GM19238 (cell line): ENCODE measurements around the gene ASH1L.
"Not testable (repeated sequence)": the region's sequence is repeated elsewhere in the genome, so short reads cannot be mapped to it uniquely, and the experiment has no call there.

Experiments
- DNase-seq: peaks from one replicate; pipeline ENCODE4 v3.0.0; 2011; ENCODE audit warnings: low spot score; ENCODE audit not compliant: insufficient read length

ASH1L gene

DNA sequence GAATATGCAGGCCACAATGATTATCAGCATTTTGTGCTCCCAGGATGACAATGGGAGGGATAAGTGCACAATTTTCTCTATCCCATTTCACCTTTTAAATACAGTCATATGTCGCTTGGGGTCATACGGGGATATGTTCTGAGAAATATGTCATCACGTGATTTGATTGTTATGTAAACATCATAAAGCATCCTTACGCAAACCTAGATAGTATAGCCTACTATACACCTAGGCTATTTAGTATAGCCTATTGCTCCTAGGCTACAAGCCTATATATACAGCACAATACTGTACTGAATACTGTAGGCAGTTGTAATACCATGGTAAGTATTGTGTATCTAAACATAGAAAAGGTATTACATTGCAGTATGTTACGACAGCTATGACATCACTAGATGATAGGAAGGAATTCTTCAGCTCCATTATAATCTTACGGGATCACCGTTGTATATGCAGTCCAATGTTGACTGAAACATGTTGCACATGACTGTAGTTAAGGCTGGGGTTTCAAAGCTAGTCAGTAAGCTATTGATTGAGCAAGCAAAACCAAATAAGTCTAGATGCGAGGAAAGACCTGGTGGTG, 223.0 kb downstream of the ASH1L start:
- DNase-seq = no peak

DNA sequence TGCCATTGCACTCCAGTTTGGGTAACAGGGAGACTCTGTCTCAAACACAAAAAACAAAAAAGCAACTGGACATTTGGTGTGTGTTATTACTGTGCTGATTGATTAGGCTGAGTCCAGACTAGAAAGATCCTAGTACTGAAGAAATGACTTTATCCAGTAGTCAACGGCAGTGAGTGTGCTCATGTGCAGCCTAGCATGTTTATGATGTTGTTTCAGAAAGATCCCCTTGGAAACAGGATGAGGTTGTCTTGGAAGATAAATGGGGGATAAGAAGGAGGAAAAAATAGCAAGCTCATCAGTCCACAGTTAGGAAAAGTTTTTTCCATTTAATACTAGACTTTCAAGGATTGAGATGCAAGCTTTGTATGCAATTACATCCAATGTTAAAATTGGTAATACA, 227.6 kb downstream of the ASH1L start:
- DNase-seq = no peak

DNA sequence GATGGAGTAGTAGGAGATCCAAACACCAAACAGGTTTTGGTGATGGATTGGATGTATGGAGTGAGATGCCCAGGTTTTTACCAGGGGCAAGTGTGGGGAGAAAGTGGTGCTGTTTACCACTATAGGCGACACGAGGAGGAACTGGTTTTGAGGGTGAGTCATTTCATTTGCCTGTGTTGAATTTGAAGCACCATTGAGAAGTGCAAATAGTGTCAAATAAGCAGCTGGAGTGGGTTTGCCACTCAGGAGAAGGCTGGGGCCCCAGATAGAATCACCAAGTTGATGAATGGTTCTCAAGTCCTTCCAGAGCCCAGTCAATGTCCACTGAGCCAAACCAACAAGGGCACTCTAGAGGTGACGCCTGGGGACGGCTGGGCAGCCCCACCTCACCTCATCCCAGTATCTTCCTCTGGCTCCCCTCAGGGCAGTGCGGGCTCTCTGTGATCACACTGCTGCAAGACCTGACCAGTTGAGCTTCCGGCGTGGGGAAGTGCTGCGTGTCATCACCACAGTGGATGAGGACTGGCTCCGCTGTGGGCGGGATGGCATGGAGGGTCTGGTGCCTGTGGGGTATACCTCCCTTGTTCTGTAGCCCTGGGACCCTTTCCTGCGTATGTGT, 232.5 kb downstream of the ASH1L start:
- DNase-seq = no peak

DNA sequence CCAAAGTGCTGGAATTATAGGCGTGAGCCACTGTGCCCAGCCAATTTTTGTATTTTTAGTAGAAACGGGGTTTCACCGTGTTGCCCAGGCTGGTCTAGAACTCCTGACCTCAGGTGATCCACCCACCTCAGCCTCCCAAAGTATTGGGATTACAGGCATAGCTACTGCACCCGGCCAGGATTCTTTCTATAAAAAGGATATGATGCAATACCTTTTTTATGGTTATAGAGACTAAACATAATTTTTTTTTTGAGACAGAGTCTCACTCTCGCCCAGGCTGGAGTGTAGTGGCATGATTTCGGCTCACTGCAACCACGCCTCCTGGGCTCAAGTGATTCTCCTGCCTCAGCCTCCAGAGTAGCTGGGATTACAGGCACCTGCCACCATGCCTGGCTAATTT, 233.7 kb downstream of the ASH1L start:
- not testable (repeated sequence) for DNase-seq

DNA sequence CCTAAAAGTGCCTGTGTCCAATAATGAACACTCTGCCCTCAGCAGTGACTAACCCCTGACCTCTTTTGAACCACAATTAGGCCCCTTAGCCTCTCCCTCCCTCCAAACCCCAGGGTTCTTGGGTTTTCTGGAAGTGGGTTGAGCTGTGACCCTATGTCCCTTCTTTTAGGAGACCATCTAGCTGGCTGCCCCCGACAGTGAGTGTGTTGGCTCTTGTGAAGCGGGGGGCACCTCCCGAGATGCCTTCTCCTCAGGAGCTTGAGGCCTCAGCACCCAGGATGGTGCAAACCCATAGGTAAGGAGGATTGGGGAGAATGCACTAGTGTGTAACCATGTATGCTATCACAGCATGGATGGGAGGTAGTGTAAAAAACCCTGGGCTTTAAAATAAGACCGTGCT, 234.6 kb downstream of the ASH1L start:
- DNase-seq = no peak

DNA sequence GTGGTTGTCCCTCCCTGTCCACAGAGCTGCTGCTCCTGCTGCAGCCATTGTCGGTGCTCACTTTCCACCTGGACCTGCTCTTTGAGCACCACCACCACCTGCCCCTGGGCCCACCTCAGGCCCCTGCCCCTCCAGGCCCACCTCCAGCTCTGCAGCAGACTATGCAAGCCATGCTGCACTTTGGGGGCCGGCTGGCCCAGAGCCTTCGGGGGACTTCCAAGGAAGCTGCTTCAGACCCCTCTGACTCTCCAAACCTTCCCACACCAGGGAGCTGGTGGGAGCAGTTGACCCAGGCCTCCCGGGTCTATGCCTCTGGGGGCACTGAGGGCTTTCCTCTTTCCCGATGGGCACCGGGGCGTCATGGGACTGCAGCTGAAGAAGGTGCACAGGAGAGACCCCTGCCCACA, 236.0 kb downstream of the ASH1L start:
- no peak for DNase-seq

DNA sequence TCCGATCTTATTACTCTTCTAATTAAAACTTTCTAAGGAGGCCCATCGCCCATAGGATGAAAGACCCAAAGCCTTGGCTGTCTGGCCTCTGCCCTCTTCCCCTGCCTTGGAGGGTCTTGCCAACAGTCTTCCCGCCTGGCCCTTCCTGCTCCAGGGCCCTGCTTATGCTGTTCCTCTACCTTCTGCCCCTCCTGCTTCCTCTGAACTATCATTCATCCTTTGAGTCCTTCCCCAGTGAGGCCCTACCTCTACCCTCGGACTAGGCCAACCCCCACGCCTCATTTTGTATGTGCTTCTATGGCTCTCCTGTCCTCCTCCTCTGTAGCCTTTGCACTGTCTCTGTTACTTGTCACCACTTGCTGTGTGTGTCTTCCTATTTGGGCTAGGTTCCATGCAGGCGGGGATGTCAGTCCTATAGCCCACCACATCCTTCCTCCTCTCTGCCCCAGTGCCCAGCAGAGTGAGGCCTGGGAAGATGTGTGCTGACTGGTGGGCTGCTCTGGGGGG, 236.5 kb downstream of the ASH1L start:
- no peak for DNase-seq

DNA sequence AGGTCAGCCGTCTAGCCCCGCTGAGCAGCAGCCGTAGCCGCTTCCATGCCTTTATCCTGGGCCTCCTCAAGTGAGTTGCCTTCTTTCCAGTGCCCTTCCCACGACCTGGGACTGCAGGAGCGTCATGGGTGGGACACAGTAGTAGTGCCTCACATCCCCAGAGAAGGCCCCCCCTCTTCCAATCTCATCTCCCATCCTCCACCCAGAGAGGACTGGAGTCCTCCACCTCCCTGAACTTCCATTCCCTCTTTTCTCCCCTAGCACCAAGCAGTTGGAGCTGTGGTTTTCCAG, 237.1 kb downstream of the ASH1L start:
- no peak for DNase-seq

DNA sequence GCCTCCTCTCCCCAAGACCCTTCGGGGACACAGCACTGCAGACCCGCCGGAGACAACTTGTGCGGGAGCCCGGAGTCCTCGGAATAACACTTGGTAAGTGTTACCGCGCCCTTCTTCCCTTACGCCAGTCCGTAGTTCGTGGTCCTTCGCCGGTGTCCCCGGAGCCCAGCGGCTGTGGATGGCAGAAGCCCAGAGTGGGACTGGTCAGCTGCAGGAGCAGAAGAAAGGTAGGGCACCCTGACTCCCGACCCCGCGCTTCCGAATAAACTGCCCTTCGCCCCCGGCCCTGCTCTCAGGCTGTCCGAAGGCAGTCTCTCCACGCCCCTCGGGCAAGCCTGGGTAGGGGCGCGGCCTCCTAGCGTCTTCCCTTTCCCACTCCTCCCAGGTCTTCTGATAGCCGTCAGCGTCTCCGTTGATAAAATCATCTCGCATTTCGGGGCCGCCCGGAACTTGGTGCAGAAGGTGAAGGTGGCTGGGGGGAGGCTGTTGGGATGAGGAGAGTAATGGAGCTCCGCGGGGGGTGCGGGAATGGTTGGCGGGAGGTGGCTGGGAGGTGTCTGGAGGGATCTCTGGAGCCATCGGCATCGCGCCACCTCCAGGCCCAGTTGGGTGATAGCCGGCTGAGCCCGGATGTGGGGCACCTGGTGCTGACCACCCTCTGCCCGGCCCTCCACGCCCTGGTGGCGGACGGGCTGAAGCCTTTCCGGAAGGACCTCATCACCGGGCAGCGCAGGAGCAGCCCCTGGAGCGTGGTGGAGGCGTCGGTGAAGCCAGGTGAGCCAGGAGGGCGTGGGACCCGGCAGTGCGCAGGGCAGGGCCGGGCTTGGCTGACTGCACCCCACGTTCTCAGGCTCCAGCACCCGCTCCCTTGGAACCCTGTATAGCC, 237.6 kb downstream of the ASH1L start:
- no peak for DNase-seq

DNA sequence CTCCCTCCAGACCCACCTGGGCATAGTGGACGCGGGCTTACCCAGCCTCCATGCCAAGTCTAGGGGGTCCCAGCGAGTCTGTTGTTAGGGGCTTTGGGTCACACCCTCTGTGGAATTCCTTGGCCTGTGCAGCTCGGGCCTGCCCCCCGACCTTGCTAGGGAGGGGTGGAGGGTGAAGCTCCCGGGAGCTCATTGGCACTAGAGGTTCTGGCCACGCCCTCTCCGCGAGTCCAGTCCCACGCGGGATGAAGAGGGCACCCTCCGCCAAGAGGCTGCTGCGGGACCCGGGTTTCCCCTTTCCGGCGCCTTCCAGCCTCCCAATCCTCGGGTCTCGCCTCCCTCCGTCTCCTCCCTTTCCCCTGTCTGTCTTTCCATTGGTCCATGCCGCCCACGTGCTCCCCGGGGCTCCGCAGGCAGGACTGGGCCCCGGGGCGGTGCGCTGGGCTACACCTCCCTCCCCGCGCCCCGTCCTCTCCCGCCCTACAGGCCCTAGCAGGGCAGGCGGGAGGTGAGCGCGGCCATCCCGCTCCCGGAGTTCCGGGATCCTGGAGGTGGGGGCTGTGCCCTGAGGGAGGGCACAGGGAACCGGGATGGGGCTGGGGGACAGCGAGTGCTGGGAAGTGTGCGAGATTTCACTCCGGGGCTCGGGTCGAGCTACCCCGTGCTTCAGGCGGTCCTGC, 238.4 kb downstream of the ASH1L start:
- peak; percentile 91 for DNase-seq

DNA sequence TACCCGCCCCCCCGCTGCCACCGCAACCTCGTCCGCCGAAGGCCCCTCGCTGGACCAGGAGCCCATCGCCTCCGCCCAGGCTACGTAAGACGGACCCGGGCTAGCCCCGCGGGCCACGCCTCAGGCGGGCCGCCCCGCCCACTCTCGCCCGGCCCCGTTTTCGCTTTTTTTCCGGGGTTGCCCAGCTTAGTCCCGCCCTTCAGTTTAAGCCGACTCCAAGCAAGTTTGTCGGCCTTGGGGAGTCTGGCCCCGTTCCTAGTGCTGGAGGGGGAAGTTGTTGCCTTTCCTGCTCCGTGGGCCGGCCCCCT, 238.9 kb downstream of the ASH1L start:
- DNase-seq = peak; percentile 68

DNA sequence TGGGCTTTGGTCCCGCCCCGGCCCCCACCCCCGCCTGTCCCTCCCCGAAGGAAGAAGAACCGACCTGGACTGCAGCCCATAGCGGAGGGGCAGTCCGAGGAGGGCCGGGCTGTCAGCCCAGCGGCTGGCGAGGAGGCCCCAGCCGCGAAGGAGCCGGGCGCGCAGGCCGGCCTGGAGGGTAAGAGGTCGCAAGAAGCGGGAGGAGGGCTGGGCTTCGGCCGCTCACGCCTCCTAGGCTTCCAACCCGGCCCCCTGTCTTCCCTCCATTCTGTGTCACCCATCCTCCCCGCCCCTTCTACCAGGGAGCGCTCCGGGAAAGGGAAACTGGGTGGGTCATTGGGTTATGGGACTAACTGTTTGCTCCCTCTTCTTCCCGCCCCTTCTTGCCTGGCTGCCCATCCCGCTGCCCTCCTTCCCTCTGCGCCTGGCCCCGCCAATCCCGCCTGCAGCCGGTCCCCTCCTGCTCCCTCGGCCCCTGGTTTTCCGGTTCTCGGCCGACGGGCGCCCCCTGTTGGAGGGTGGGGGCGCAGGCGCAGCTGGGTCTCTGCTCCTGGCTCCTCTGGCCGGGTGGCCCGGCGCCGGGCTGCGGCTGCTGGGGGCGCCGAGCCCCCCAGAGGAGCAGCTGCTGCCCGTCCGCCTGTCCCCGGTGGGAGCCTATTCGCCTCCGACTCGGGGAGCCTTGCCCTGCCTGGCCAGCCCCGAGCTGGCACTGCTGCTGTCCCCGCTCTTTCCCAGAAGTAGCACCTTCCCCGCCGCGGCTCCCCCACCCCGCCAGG, 239.5 kb downstream of the ASH1L start:
- DNase-seq = peak; percentile 81

DNA sequence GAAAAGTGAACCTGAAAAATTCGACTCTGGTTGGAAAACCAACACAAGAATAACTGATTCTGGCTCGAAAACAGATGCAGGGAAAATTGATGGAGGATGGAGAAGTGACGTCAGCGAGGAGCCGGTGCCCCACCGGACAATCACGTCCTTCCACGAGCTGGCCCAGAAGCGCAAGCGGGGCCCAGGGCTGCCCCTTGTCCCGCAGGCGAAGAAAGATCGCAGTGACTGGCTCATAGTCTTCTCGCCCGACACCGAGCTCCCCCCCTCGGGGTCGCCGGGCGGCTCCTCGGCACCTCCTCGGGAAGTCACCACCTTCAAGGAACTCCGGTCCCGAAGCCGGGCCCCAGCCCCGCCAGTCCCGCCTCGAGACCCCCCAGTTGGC, 240.0 kb downstream of the ASH1L start:
- no peak for DNase-seq

DNA sequence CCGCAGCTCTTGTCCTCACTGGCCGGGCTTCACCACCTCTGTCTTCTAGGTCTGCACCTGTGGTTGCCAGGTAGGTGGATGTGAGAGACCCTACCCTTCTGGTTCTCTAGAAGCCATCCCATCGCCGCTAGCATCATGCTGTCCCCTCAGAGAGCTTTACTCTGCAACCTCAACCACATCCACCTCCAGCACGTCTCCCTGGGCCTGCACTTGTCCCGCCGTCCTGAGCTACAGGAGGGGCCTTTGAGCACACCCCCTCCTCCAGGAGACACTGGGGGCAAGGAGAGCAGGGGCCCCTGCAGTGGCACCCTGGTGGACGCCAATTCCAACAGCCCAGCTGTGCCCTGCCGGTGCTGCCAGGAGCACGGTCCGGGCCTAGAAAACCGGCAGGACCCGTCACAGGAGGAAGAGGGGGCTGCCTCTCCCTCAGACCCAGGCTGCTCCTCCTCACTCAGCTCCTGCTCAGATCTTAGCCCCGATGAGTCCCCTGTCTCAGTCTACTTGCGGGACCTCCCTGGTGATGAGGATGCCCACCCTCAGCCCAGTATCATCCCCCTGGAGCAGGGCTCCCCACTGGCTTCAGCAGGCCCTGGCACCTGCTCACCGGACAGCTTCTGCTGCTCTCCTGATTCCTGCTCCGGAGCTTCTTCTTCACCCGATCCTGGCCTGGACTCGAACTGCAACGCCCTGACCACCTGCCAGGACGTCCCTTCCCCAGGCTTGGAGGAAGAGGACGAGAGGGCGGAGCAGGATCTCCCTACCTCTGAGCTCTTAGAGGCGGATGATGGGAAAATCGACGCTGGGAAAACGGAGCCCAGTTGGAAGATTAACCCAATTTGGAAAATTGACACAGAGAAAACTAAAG, 240.7 kb downstream of the ASH1L start:
- DNase-seq = no peak

DNA sequence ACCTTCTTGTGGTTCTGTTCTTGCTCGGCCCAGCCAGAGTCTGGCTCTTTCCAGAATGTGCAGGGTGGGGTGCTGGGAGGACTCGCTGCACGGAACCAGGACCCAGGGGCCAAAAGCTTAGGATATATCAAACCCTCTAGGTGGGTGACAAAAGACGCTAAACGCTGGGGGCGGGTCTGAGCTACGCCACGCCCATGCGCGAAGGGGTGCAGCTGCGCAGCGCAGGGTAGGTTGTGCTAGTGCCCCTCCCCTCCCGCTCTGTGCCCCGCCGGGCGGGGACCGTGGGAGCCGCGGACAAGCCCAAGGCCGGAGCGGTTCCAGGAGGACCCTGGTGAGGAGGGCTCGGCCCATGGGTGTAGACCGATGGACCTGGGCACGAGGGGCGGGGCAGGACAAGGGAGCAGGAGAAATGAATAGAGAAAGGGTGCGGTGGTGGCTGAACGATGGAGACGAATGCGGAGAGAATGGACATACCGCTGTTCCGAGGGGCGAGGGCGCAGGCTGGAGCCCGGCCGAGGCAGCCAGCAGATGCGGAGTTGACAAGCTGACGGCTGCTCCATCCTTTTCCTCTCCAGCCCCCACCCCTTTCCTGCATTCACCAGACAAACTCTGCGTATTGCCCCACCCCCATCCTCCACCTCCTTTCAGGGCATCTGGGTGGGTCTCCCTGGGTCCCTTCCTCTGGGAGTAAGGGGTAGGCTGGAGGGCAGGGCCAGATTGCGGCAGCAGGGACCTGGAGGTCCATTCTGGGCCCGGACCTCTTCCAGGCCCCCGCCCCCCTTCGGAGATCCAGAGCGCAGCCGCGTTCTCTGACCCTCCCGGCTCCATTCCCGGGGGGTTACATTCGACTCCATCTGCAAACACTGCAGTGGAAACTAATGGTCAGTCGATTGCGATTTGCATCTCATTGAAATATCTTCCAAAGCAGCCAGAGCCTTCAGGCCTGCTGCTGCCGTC, 241.7 kb downstream of the ASH1L start, which contains the start of gene RUSC1:
RUSC1 (plus strand) TSS at position 234 of the 957 bp plus-strand sequence. CDS start 880 bp downstream, outside the sequence.
- DNase-seq = peak; percentile 68

DNA sequence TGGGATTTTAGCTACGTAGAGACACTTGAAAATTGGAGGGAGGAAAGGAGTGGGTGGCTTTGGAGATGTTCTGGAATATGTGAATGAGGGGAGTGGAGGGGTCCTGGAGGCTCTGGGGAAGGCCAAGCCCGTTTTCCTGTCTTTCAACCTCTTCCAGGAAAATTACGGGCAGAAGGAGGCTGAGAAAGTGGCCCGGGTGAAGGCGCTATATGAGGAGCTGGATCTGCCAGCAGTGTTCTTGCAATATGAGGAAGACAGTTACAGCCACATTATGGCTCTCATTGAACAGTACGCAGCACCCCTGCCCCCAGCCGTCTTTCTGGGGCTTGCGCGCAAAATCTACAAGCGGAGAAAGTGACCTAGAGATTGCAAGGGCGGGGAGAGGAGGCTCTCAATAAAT, 242.4 kb downstream of the ASH1L start:
- DNase-seq = no peak

DNA sequence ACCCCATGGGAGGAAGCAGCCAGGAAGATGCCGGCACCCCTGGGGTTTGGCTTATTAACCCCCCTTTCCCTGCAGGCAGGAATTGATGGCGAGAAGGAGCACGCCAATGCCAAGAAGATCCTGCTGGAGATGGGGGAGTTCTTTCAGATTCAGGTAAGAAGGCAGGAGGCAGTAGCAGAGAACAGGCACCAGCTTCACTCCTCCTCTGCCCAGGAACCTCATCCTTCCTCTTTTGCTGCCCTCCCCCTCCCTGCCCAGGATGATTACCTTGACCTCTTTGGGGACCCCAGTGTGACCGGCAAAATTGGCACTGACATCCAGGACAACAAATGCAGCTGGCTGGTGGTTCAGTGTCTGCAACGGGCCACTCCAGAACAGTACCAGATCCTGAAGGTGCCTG, 243.1 kb downstream of the ASH1L start:
- no peak for DNase-seq

DNA sequence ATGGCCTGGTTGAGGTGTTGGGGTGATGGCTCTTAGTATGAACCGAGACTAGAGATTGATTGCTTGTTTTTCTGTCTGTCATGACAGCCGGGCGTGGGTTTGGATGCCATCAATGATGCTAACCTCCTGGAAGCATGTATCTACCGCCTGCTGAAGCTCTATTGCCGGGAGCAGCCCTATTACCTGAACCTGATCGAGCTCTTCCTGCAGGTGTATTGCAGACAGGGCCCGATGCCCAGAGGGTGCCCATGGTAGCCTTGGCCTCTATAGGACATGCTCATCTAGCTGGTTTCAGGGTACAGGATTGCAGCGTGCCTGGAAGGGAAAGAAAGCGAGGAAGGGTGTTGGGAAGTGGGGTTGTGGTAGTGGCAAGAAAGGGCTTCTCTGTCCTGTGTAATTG, 244.5 kb downstream of the ASH1L start:
- DNase-seq = no peak

DNA sequence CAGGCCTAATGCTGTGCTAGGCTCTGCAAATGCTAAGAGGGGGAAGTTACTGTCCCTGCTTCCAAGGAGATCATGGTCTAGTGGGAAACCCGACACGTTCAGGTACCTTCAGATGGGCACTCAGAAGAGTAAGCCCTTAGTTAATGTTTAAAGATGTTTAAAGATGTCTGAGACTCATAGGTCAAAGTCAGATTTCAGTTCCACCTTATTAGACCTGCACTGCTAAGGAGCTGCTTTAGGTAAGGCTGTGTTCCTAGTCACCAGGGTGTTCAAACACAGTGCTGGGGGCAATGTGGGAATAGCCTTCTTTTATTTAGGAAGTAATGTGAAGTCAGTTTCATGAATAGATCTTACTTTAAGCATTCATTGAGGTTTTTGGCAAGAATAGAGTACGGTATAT, 245.7 kb downstream of the ASH1L start:
- no peak for DNase-seq
